K562 (cell line): ENCODE data around the gene NMRAL1. TPM values are rescaled to one million over a fixed set of nuclear protein-coding genes. Genes with fewer than 3 reads are reported as not detected.

Experiments used
- BRCA1 ChIP-seq, 2 experiments: fragments of 450-650 bp in 1 of 2; sonication (generic) in 1 of 2; formaldehyde crosslinking in 1 of 2; IDR thresholded peaks; 2 replicates each; pipeline versions ENCODE4 v1.5.0 to v1.6.1; 2017 to 2020; ENCODE audit warnings: mild to moderate bottlenecking in 1 of 2, missing genetic modification reagents in 1 of 2
- CAMTA2 ChIP-seq: fragments of 250-450 bp; sonication (Bioruptor Pico); conservative IDR thresholded peaks from 2 replicates; pipeline ENCODE4 v1.5.1; 2022
- CBX3 ChIP-seq, 2 experiments: IDR thresholded peaks; 1 replicate in 1 of 2; 2 replicates in 1 of 2; pipeline ENCODE4 v1.6.1; 2012; ENCODE audit warnings: inconsistent platforms in 2 of 2, low read length in 2 of 2, borderline replicate concordance in 1 of 2, control low read depth in 1 of 2
- CEBPB ChIP-seq: fragments of 450-650 bp; IDR thresholded peaks from 2 replicates; pipeline ENCODE4 v1.6.1; 2016; ENCODE audit warnings: missing genetic modification characterization, missing compliant biosample characterization
- CHCHD3 ChIP-seq: fragments of 250-450 bp; sonication (Bioruptor Pico); IDR thresholded peaks from 2 replicates; pipeline ENCODE4 v2.1.2; 2022; ENCODE audit warnings: mild to moderate bottlenecking
- ETV1 ChIP-seq: fragments of 450-650 bp; conservative IDR thresholded peaks from 2 replicates; pipeline ENCODE4 v1.6.1; 2016; ENCODE audit warnings: missing genetic modification characterization, control low read depth, low read depth, missing compliant biosample characterization
- HINFP ChIP-seq: fragments of 450-650 bp; conservative IDR thresholded peaks from 2 replicates; pipeline ENCODE4 v1.6.1; 2016; ENCODE audit warnings: missing genetic modification characterization, low read depth, mild to moderate bottlenecking, control low read depth, missing compliant biosample characterization
- MTA1 ChIP-seq: fragments of 450-650 bp; IDR thresholded peaks from 2 replicates; pipeline ENCODE4 v1.6.1; 2017; ENCODE audit warnings: borderline replicate concordance
- RFX1 ChIP-seq: fragments of 450-650 bp; IDR thresholded peaks from 2 replicates; pipeline ENCODE4 v1.6.1; 2016; ENCODE audit warnings: mild to moderate bottlenecking, moderate library complexity
- SMARCB1 ChIP-seq: IDR thresholded peaks from 2 replicates; pipeline ENCODE4 v1.6.1; 2011; ENCODE audit warnings: improper control_type of control experiment, low read depth; ENCODE audit not compliant: insufficient read length
- TOE1 ChIP-seq, 2 experiments: fragments of 450-650 bp in 1 of 2; sonication (generic) in 1 of 2; formaldehyde crosslinking in 1 of 2; IDR thresholded peaks; 2 replicates each; pipeline versions ENCODE4 v1.7.1 to v1.8.0; 2016 to 2022; ENCODE audit warnings: borderline replicate concordance in 2 of 2, mild to moderate bottlenecking in 2 of 2, antibody characterized with exemption in 1 of 2, inconsistent platforms in 1 of 2, low read depth in 1 of 2, missing genetic modification reagents in 1 of 2, moderate library complexity in 1 of 2
- ZNF12 ChIP-seq: sonication (generic); formaldehyde crosslinking; IDR thresholded peaks from 2 replicates; pipeline ENCODE4 v1.4.0; 2020; ENCODE audit warnings: mild to moderate bottlenecking, missing genetic modification reagents
- ZNF79 ChIP-seq: fragments of 250-450 bp; sonication (Bioruptor Pico); IDR thresholded peaks from 2 replicates; pipeline ENCODE4 v1.4.0; 2020; ENCODE audit warnings: low read depth, mild to moderate bottlenecking, moderate library complexity
- polyA plus RNA-seq, 8 experiments: library from polyadenylated mRNA; depleted of rRNA in 4 of 8; stranded (reverse) in 5 of 8; unstranded in 3 of 8; fragments of >200 nt; fragmentation: Nextera tagmentation in 2 of 8; fragmentation: Illumina TruSeq in 1 of 8; extraction: Ambion mirVana in 2 of 8; extraction: Trizol in 1 of 8; gene quantifications; 2 replicates each; pipeline versions ENCODE4 v1.2.1 to v1.2.3, GENCODE V29; 2011 to 2014; ENCODE audit warnings: inconsistent platforms in 1 of 8, missing spikeins in 1 of 8
- total RNA-seq, 7 experiments: library from RNA; depleted of rRNA in 6 of 7; stranded (reverse); fragments of >200 nt in 6 of 7; fragmentation: Illumina TruSeq in 2 of 7; extraction: Trizol in 2 of 7; gene quantifications; 2 replicates each; pipeline versions ENCODE4 v1.2.1 to v1.2.3, GENCODE V29; 2011 to 2021; ENCODE audit warnings: low replicate concordance in 1 of 7
- TF ChIP-seq, protein P1 (sequence below), 2 experiments: fragments of 450-650 bp; IDR thresholded peaks; 2 replicates each; pipeline ENCODE4 v1.6.1; 2018; ENCODE audit warnings: mild to moderate bottlenecking in 2 of 2, low read depth in 1 of 2; ENCODE audit not compliant: partially characterized antibody in 2 of 2
- TF ChIP-seq, protein P2 (sequence below): sonication (generic); formaldehyde crosslinking; IDR thresholded peaks from 2 replicates; pipeline ENCODE4 v1.8.1; 2023; ENCODE audit warnings: mild to moderate bottlenecking, missing genetic modification reagents
- TF ChIP-seq, protein P3 (sequence below): sonication (generic); formaldehyde crosslinking; IDR thresholded peaks from 2 replicates; pipeline ENCODE4 v1.8.0; 2022; ENCODE audit warnings: mild to moderate bottlenecking, missing genetic modification reagents

The NMRAL1 gene
- total and polyA plus RNA-seq, 9 of the 15 experiments (the other 6 are each of a cell fraction or from before 2014, with no cell fraction given) = 6.3 to 116 (median 63.2) TPM

DNA sequence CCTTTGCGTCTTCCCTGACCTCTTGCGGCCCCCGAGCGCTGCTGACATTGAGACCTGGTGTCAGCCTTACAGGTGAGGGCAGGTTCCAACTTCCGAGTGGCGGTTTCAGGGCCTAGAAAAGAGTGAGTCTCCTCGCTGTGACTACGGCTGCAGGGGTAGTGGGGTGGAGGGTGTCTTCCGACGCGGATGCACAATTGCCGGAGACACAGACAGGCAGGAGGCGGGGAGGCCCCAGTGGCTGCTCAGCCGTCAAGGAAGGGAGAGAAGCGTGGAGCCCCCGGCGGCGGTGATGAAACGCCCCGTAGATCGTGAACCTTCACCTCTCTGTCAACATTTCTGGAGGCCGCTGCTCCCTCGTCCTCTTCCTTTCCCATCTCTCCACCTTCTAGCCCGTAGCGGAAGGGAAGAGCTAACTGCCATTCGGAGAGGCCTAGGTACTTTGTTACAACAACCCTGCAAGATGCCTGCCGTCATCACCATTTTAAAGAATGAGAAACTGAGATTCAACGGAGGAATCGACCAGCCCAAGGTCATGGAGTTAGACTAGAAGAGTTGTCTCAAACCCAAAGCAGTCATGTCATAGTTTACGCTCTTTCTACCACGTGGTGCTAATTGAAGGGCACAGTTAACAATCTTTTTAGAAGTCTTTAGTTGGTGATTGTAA lies 48.3 kb downstream of the NMRAL1 start (continued):
- TF ChIP-seq MTA1 (no peak; the same call in 1 of the 2 replicates), CEBPB (tag) (peak; percentile 57), HINFP (no peak), RFX1 (no peak), ZNF12 (CRISPR knock-in tag) (peak; percentile 71; the same call in 1 of the 2 replicates), ETV1 (no peak), TOE1 (IDR thresholded peaks at IDR 0.05; ENCODE audit: borderline replicate concordance) (no peak), TOE1 (CRISPR knock-in tag; IDR thresholded peaks at IDR 0.05; ENCODE audit: borderline replicate concordance, low read depth) (0 out of 2 replicates have a peak, but pooled peaks have one; percentile 0), BRCA1 (IDR thresholded peaks at IDR 0.05) (no peak), BRCA1 (CRISPR knock-in tag; IDR thresholded peaks at IDR 0.05) (0 out of 2 replicates have a peak, but pooled peaks have one; percentile 74), CHCHD3 (CRISPR knock-in tag) (no peak; the same call in 1 of the 2 replicates), CAMTA2 (no peak), CBX3 (IDR thresholded peaks at IDR 0.05; ENCODE audit: borderline replicate concordance in 1 of 2, low read length in 2 of 2) (no peak), ZNF79 (CRISPR knock-in tag) (no peak), SMARCB1 (no peak)
- TF ChIP-seq, protein P1, sequence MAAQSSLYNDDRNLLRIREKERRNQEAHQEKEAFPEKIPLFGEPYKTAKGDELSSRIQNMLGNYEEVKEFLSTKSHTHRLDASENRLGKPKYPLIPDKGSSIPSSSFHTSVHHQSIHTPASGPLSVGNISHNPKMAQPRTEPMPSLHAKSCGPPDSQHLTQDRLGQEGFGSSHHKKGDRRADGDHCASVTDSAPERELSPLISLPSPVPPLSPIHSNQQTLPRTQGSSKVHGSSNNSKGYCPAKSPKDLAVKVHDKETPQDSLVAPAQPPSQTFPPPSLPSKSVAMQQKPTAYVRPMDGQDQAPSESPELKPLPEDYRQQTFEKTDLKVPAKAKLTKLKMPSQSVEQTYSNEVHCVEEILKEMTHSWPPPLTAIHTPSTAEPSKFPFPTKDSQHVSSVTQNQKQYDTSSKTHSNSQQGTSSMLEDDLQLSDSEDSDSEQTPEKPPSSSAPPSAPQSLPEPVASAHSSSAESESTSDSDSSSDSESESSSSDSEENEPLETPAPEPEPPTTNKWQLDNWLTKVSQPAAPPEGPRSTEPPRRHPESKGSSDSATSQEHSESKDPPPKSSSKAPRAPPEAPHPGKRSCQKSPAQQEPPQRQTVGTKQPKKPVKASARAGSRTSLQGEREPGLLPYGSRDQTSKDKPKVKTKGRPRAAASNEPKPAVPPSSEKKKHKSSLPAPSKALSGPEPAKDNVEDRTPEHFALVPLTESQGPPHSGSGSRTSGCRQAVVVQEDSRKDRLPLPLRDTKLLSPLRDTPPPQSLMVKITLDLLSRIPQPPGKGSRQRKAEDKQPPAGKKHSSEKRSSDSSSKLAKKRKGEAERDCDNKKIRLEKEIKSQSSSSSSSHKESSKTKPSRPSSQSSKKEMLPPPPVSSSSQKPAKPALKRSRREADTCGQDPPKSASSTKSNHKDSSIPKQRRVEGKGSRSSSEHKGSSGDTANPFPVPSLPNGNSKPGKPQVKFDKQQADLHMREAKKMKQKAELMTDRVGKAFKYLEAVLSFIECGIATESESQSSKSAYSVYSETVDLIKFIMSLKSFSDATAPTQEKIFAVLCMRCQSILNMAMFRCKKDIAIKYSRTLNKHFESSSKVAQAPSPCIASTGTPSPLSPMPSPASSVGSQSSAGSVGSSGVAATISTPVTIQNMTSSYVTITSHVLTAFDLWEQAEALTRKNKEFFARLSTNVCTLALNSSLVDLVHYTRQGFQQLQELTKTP (IDR thresholded peaks at IDR 0.05; ENCODE audit: low read depth in 1 of 2, partially characterized antibody in 2 of 2) = no peak
- TF ChIP-seq, protein P2, sequence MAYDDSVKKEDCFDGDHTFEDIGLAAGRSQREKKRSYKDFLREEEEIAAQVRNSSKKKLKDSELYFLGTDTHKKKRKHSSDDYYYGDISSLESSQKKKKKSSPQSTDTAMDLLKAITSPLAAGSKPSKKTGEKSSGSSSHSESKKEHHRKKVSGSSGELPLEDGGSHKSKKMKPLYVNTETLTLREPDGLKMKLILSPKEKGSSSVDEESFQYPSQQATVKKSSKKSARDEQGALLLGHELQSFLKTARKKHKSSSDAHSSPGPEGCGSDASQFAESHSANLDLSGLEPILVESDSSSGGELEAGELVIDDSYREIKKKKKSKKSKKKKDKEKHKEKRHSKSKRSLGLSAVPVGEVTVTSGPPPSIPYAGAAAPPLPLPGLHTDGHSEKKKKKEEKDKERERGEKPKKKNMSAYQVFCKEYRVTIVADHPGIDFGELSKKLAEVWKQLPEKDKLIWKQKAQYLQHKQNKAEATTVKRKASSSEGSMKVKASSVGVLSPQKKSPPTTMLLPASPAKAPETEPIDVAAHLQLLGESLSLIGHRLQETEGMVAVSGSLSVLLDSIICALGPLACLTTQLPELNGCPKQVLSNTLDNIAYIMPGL (CRISPR knock-in tag) = peak; percentile 39; the same call in 1 of the 2 replicates
- TF ChIP-seq, protein P3, sequence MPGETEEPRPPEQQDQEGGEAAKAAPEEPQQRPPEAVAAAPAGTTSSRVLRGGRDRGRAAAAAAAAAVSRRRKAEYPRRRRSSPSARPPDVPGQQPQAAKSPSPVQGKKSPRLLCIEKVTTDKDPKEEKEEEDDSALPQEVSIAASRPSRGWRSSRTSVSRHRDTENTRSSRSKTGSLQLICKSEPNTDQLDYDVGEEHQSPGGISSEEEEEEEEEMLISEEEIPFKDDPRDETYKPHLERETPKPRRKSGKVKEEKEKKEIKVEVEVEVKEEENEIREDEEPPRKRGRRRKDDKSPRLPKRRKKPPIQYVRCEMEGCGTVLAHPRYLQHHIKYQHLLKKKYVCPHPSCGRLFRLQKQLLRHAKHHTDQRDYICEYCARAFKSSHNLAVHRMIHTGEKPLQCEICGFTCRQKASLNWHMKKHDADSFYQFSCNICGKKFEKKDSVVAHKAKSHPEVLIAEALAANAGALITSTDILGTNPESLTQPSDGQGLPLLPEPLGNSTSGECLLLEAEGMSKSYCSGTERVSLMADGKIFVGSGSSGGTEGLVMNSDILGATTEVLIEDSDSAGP = 0 out of 2 replicates have a peak, but pooled peaks have one; percentile 51
